HepG2 (cell line): Measurements from ENCODE around the gene ENPP7. TPM values are rescaled to one million over a fixed set of nuclear protein-coding genes. Genes with fewer than 3 reads are reported as not detected.
A peak's percentile ranks its signal among the peaks of the same experiment; 100 is the strongest.

ENCODE experiments used
- ATF7-NPFF ChIP-seq: sonication (generic); formaldehyde crosslinking; IDR thresholded peaks from 2 replicates; pipeline ENCODE4 v1.8.1; 2023; ENCODE audit warnings: mild to moderate bottlenecking, low read depth, missing genetic modification reagents, moderate library complexity
- E2F2 ChIP-seq: sonication (generic); formaldehyde crosslinking; IDR thresholded peaks from 2 replicates; pipeline ENCODE4 v1.4.0; 2020; ENCODE audit warnings: missing genetic modification reagents, borderline replicate concordance
- FOXJ3 ChIP-seq: sonication (generic); formaldehyde crosslinking; IDR thresholded peaks from 2 replicates; pipeline ENCODE4 v1.4.0; 2020; ENCODE audit warnings: missing genetic modification reagents, mild to moderate bottlenecking, borderline replicate concordance
- HIVEP1 ChIP-seq: sonication (generic); formaldehyde crosslinking; IDR thresholded peaks from 2 replicates; pipeline ENCODE4 v1.4.0; 2020; ENCODE audit warnings: mild to moderate bottlenecking, missing genetic modification reagents
- MED1 ChIP-seq: sonication (generic); formaldehyde crosslinking; IDR thresholded peaks from 2 replicates; pipeline ENCODE4 v1.4.0; 2020; ENCODE audit warnings: missing genetic modification reagents
- MIER3 ChIP-seq: IDR thresholded peaks from 2 replicates; pipeline ENCODE4 v1.6.1; 2016; ENCODE audit warnings: missing compliant biosample characterization, borderline replicate concordance
- PBX3 ChIP-seq: sonication (generic); formaldehyde crosslinking; IDR thresholded peaks from 2 replicates; pipeline ENCODE4 v1.8.1; 2023; ENCODE audit warnings: missing genetic modification reagents, inconsistent platforms, borderline replicate concordance
- POLR2A ChIP-seq, 2 experiments: IDR thresholded peaks; 2 replicates each; pipeline ENCODE4 v1.6.1; 2011; ENCODE audit warnings: low read depth in 2 of 2, low read length in 2 of 2, mild to moderate bottlenecking in 1 of 2, moderate library complexity in 1 of 2; ENCODE audit not compliant: insufficient read depth in 1 of 2
- PPARG ChIP-seq: conservative IDR thresholded peaks from 2 replicates; pipeline ENCODE4 v1.6.1; 2016; ENCODE audit warnings: missing biosample characterization, missing genetic modification reagents
- SALL2 ChIP-seq: sonication (generic); formaldehyde crosslinking; IDR thresholded peaks from 2 replicates; pipeline ENCODE4 v1.8.1; 2023; ENCODE audit warnings: mild to moderate bottlenecking, missing genetic modification reagents, inconsistent platforms
- TBX3 ChIP-seq: fragments of 450-650 bp; IDR thresholded peaks from 2 replicates; pipeline ENCODE4 v1.6.1; 2017; ENCODE audit warnings: antibody characterized with exemption, mild to moderate bottlenecking, inconsistent platforms, borderline replicate concordance
- XRCC5 ChIP-seq: fragments of 200-400 bp; formaldehyde crosslinking; optimal IDR thresholded peaks from 2 replicates; pipeline ENCODE3; 2017; ENCODE audit warnings: mild to moderate bottlenecking, low read length
- ZBTB21 ChIP-seq: sonication (generic); formaldehyde crosslinking; IDR thresholded peaks from 2 replicates; pipeline ENCODE4 v1.4.0; 2020; ENCODE audit warnings: missing genetic modification reagents
- ZBTB38 ChIP-seq: sonication (generic); formaldehyde crosslinking; IDR thresholded peaks from 2 replicates; pipeline ENCODE4 v1.5.1; 2020; ENCODE audit warnings: mild to moderate bottlenecking, missing genetic modification reagents
- ZBTB7B ChIP-seq: sonication (generic); formaldehyde crosslinking; IDR thresholded peaks from 2 replicates; pipeline ENCODE4 v1.4.0; 2020; ENCODE audit warnings: missing genetic modification reagents
- ZFX ChIP-seq: sonication (generic); formaldehyde crosslinking; IDR thresholded peaks from 2 replicates; pipeline ENCODE4 v1.4.0; 2020; ENCODE audit warnings: mild to moderate bottlenecking, low read depth, missing genetic modification reagents, moderate library complexity
- ZNF280D ChIP-seq: sonication (generic); formaldehyde crosslinking; IDR thresholded peaks from 2 replicates; pipeline ENCODE4 v1.5.1; 2020; ENCODE audit warnings: mild to moderate bottlenecking, missing genetic modification reagents
- ZNF296 ChIP-seq: sonication (generic); formaldehyde crosslinking; conservative IDR thresholded peaks from 2 replicates; pipeline ENCODE4 v1.5.0; 2020; ENCODE audit warnings: mild to moderate bottlenecking, missing genetic modification reagents
- ZNF670 ChIP-seq: sonication (generic); formaldehyde crosslinking; IDR thresholded peaks from 2 replicates; pipeline ENCODE4 v1.8.0; 2022; ENCODE audit warnings: mild to moderate bottlenecking, missing genetic modification reagents, borderline replicate concordance
- polyA plus RNA-seq, 8 experiments: library from polyadenylated mRNA; depleted of rRNA in 3 of 8; stranded (reverse) in 7 of 8; unstranded in 1 of 8; fragments of >200 nt; fragmentation: Illumina TruSeq in 4 of 8; extraction: Trizol in 4 of 8; gene quantifications; 2 replicates each; pipeline versions ENCODE4 v1.2.1 to v1.2.3, GENCODE V29; 2011 to 2016; ENCODE audit warnings: low read depth in 4 of 8, missing spikeins in 1 of 8, mixed read lengths in 1 of 8; ENCODE audit not compliant: insufficient read depth in 1 of 8
- total RNA-seq, 5 experiments: library from RNA; depleted of rRNA; stranded (reverse); fragments of >200 nt; fragmentation: Illumina TruSeq; extraction: Trizol; gene quantifications; 2 replicates each; pipeline ENCODE4 v1.2.3, GENCODE V29; 2016; ENCODE audit warnings: low read depth in 1 of 5
- TF ChIP-seq, protein P1 (sequence below): sonication (generic); formaldehyde crosslinking; IDR thresholded peaks from 2 replicates; pipeline ENCODE4 v1.4.0; 2020; ENCODE audit warnings: missing genetic modification reagents
- TF ChIP-seq, protein P2 (sequence below): sonication (generic); formaldehyde crosslinking; IDR thresholded peaks from 2 replicates; pipeline ENCODE4 v1.4.0; 2020; ENCODE audit warnings: missing genetic modification reagents, mild to moderate bottlenecking, borderline replicate concordance

The ENPP7 gene
- total and polyA plus RNA-seq, 2 of the 13 experiments (the other 11 are each of a cell fraction or from before 2014, with no cell fraction given) = 1.1 to 2.2 TPM

DNA sequence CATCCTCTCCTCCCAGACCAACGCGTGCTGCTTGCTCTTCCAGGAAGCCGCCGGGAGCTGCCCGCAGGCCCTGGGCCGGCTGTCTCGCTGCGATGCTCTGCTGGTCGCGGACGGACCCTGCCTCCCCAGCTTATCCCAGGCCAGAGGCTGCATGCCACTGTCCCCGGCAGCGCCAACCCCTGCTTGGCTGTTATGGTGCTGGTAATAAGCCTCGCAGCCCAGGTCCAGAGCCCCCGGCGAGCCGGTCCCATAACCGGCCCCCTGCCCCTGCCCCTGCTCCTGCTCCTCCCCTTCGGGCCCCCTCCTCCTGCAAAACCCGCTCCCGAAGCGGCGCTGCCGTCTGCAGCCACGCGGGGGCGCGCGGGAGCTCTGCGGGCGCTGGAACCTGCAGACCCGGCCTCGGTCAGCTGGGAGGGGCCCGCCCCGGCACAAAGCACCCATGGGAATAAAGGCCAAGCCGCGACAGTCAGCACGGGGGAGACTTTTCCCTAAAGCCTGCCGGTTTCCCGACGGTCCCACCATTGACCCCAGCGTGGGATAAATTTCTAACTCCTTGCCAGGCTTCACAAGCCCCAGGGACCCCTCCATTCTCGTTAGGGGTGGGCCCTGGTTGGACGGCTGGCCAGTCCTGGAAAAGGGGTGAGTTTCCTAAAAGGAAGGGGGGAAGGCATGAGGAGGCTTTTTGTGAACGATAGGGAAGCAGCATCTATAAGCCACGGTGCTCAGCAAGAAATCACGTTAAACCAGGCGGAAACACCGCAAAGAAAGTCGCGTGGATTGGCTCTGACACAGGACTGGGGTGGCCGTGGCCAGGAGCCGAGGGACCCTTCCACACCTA lies 11.2 kb downstream of the ENPP7 start (continued):
- TF ChIP-seq, protein P1, sequence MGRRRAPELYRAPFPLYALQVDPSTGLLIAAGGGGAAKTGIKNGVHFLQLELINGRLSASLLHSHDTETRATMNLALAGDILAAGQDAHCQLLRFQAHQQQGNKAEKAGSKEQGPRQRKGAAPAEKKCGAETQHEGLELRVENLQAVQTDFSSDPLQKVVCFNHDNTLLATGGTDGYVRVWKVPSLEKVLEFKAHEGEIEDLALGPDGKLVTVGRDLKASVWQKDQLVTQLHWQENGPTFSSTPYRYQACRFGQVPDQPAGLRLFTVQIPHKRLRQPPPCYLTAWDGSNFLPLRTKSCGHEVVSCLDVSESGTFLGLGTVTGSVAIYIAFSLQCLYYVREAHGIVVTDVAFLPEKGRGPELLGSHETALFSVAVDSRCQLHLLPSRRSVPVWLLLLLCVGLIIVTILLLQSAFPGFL = peak; percentile 72; the same call in 1 of the 2 replicates
- TF ChIP-seq ZBTB7B (peak; percentile 80; the same call in 1 of the 2 replicates), ZNF296 (no peak), TBX3 (peak; percentile 21; the same call in 1 of the 2 replicates), POLR2A (IDR thresholded peaks at IDR 0.05; ENCODE audit: insufficient read depth in 1 of 2, low read depth in 2 of 2, low read length in 2 of 2) (no peak), SALL2 (CRISPR knock-in tag) (peak; percentile 73), XRCC5 (peak; percentile 99), ZFX (CRISPR knock-in tag) (peak; percentile 84), ZNF280D (CRISPR knock-in tag) (peak; percentile 67; the same call in 1 of the 2 replicates), MIER3 (CRISPR knock-in tag) (peak; percentile 64; the same call in 1 of the 2 replicates), E2F2 (peak; percentile 93; the same call in 1 of the 2 replicates), ATF7-NPFF (CRISPR knock-in tag) (peak; percentile 44), ZBTB21 (CRISPR knock-in tag) (no peak), ZBTB38 (CRISPR knock-in tag) (peak; percentile 98), FOXJ3 (CRISPR knock-in tag) (0 out of 2 replicates have a peak, but pooled peaks have one; percentile 31), HIVEP1 (CRISPR knock-in tag) (peak; percentile 56; the same call in 1 of the 2 replicates), ZNF670 (CRISPR knock-in tag) (no peak), PBX3 (peak; percentile 78; the same call in 1 of the 2 replicates), MED1 (CRISPR knock-in tag) (peak; percentile 83), PPARG (CRISPR knock-in tag) (0 out of 2 replicates have a peak, but pooled peaks have one; percentile 45)
- TF ChIP-seq, protein P2, sequence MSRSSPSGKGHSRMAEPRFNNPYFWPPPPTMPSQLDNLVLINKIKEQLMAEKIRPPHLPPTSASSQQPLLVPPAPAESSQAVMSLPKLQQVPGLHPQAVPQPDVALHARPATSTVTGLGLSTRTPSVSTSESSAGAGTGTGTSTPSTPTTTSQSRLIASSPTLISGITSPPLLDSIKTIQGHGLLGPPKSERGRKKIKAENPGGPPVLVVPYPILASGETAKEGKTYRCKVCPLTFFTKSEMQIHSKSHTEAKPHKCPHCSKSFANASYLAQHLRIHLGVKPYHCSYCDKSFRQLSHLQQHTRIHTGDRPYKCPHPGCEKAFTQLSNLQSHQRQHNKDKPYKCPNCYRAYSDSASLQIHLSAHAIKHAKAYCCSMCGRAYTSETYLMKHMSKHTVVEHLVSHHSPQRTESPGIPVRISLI (CRISPR knock-in tag) = no peak
